ENCODE data around the gene RNU6-8. TPM values are rescaled to one million over a fixed set of nuclear protein-coding genes. Genes with fewer than 3 reads are reported as not detected.

The RNU6-8 gene
- total RNA-seq, 3 donors from 2014 or later, result not detected

GRCh38 chr14:32206552-32206951 is 3.5 kb upstream of the RNU6-8 start:
- intact Hi-C loops (cut with DNase I; ENCODE audit: low total_unique reads), result no loop called here

DNA sequence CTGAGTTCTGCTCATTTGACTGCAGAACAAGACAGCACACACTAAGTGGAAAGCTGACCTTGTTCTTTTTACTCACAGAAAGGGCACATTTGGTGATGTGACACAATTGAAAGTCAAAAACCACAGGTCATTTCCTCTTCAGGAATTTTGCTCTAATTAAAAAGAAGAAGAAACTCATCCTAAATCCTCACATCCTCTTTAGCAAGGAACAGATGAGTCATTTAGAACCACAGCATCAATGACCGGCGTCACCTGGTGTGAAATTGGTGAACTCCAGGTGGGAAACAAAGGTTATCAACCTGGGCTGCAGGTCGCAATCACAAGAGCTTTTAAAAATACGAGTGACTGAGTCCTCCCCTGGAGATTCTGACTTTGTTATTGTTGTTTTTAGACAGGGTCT is 2.9 kb upstream of the RNU6-8 start:
- Histone ChIP-seq H3K4me3 (no peak overlapping the region), H3K27ac (no peak overlapping the region), H3K9me3 (no peaks in the 10 kb centered on the region), H3K36me3 (no peaks in the 10 kb centered on the region), H3K27me3 (no peaks in the 10 kb centered on the region), H3K4me1 (no peaks in the 10 kb centered on the region)
- DNase-seq (ENCODE audit: low spot score in 2 of 2), result no peak
- intact Hi-C loops (cut with DNase I; ENCODE audit: low total_unique reads), result no loop called here
- TF ChIP-seq, protein P1, sequence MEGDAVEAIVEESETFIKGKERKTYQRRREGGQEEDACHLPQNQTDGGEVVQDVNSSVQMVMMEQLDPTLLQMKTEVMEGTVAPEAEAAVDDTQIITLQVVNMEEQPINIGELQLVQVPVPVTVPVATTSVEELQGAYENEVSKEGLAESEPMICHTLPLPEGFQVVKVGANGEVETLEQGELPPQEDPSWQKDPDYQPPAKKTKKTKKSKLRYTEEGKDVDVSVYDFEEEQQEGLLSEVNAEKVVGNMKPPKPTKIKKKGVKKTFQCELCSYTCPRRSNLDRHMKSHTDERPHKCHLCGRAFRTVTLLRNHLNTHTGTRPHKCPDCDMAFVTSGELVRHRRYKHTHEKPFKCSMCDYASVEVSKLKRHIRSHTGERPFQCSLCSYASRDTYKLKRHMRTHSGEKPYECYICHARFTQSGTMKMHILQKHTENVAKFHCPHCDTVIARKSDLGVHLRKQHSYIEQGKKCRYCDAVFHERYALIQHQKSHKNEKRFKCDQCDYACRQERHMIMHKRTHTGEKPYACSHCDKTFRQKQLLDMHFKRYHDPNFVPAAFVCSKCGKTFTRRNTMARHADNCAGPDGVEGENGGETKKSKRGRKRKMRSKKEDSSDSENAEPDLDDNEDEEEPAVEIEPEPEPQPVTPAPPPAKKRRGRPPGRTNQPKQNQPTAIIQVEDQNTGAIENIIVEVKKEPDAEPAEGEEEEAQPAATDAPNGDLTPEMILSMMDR (IDR thresholded peaks at IDR 0.05), result no peak
- TF ChIP-seq POLR2AphosphoS5 (IDR thresholded peaks at IDR 0.05) (no peak), POLR2A (IDR thresholded peaks at IDR 0.05) (no peak)

More at GRCh38 chr14:32206552-32206951, 3.5 kb upstream of the RNU6-8 start:
- TF ChIP-seq, protein P1 (IDR thresholded peaks at IDR 0.05), result no peak
- TF ChIP-seq POLR2AphosphoS5 (IDR thresholded peaks at IDR 0.05) (no peak), POLR2A (IDR thresholded peaks at IDR 0.05) (no peak)
- Histone ChIP-seq H3K36me3 (no peaks in the 10 kb centered on the region), H3K9me3 (no peaks in the 10 kb centered on the region), H3K4me1 (no peaks in the 10 kb centered on the region), H3K4me3 (no peak overlapping the region), H3K27ac (no peak overlapping the region), H3K27me3 (no peaks in the 10 kb centered on the region)
- DNase-seq (ENCODE audit: low spot score in 2 of 2), result no peak

DNA sequence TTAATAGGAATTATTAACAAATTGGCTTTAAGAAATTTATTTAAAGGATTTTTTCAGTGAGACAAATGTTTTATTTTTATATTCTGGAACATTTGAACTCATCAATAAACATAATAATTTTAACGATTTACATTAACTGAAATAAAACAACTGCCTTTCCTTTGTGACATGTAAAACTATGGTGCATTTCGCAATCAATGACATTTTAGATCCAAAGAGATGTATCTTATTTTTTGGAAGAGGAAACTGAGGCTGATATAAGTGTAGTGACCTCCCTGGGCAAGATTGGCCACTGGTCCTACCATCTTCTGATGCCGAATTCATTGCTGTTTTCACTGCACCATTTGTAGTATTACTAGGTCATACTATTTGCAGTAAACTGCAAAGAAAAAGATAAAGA is 2.5 kb upstream of the RNU6-8 start:
- no peaks in the 10 kb centered on the region for H3K9me3 ChIP-seq
- DNase-seq (ENCODE audit: low spot score in 2 of 2), result no peak
- no peaks in the 10 kb centered on the region for H3K36me3 ChIP-seq
- no peak overlapping the region for H3K4me3 ChIP-seq
- TF ChIP-seq, protein P1 (IDR thresholded peaks at IDR 0.05), result no peak
- TF ChIP-seq POLR2A (IDR thresholded peaks at IDR 0.05) (no peak), POLR2AphosphoS5 (IDR thresholded peaks at IDR 0.05) (no peak)
- no peak overlapping the region for H3K27ac ChIP-seq
- H3K27me3 ChIP-seq, result no peaks in the 10 kb centered on the region
- intact Hi-C loops (cut with DNase I; ENCODE audit: low total_unique reads), result no loop called here
- no peaks in the 10 kb centered on the region for H3K4me1 ChIP-seq

GRCh38 chr14:32203928-32204357 is 874 bp upstream of the RNU6-8 start:
- DNase-seq (ENCODE audit: low spot score in 2 of 2), result peak in 1 of 2 donors; percentile 34
- no peak for TF ChIP-seq POLR2A (IDR thresholded peaks at IDR 0.05)
- TF ChIP-seq, protein P1 (IDR thresholded peaks at IDR 0.05), result no peak
- no peak for TF ChIP-seq POLR2AphosphoS5 (IDR thresholded peaks at IDR 0.05)
- Histone ChIP-seq H3K9me3 (no peaks in the 10 kb centered on the region), H3K4me3 (peak overlapping the region; percentile 67 to 87 (median 75)), H3K4me1 (no peaks in the 10 kb centered on the region), H3K27ac (peak overlapping the region; percentile 92 to 94), H3K27me3 (no peaks in the 10 kb centered on the region), H3K36me3 (no peaks in the 10 kb centered on the region)
- intact Hi-C loops (cut with DNase I; ENCODE audit: low total_unique reads), result no loop called here

- peak overlapping the region; percentile 92 to 94 for H3K27ac ChIP-seq
- TF ChIP-seq POLR2AphosphoS5 (IDR thresholded peaks at IDR 0.05) (no peak), POLR2A (IDR thresholded peaks at IDR 0.05) (no peak)
- TF ChIP-seq, protein P1 (IDR thresholded peaks at IDR 0.05), result no peak
- H3K4me3 ChIP-seq, result peak overlapping the region; percentile 67 to 87 (median 75)
- intact Hi-C loops (cut with DNase I; ENCODE audit: low total_unique reads), result no loop called here
- DNase-seq (ENCODE audit: low spot score in 2 of 2), result no peak
- no peaks in the 10 kb centered on the region for H3K36me3 ChIP-seq
- no peaks in the 10 kb centered on the region for H3K27me3 ChIP-seq
- no peaks in the 10 kb centered on the region for H3K4me1 ChIP-seq
- H3K9me3 ChIP-seq, result no peaks in the 10 kb centered on the region
Observed at GRCh38 chr14:32202491-32202997, 525 bp downstream of the RNU6-8 start.

Measured in breast epithelium (tissue), 4 donors.